ENCODE results near the gene SGK1.
"Not testable (repeated sequence)": the region's sequence is repeated elsewhere in the genome, so short reads cannot be mapped to it uniquely, and the experiment has no call there.

The SGK1 gene

GRCh38 chr6:134309227-134309626, 8.7 kb downstream of the SGK1 start:
- in situ Hi-C loops (cut with HindIII; ENCODE audit: low pct_unique_long_range_greater_than_20kb, low sequenced_read_pairs) = no loop called here
- no peak for TF ChIP-seq JUND (IDR thresholded peaks at IDR 0.05; ENCODE audit: low read depth)
- DNase-seq (ENCODE audit: low read depth in 1 of 2, low spot score in 1 of 2) = no peak

GRCh38 chr6:134308800-134309199, 9.1 kb downstream of the SGK1 start:
- TF ChIP-seq JUND (IDR thresholded peaks at IDR 0.05; ENCODE audit: low read depth) = no peak
- DNase-seq (ENCODE audit: low read depth in 1 of 2, low spot score in 1 of 2) = no peak
- in situ Hi-C loops (cut with HindIII; ENCODE audit: low pct_unique_long_range_greater_than_20kb, low sequenced_read_pairs) = no loop called here

- in situ Hi-C loops (cut with HindIII; ENCODE audit: low pct_unique_long_range_greater_than_20kb, low sequenced_read_pairs) = no loop called here
- no peak for TF ChIP-seq JUND (IDR thresholded peaks at IDR 0.05; ENCODE audit: low read depth)
- DNase-seq (ENCODE audit: low read depth in 1 of 2, low spot score in 1 of 2) = no peak
These were observed 10.0 kb downstream of the SGK1 start for GRCh38 chr6:134307870-134308269.

- in situ Hi-C loops (cut with HindIII; ENCODE audit: low pct_unique_long_range_greater_than_20kb, low sequenced_read_pairs) = no loop called here
- DNase-seq (ENCODE audit: low read depth in 1 of 2, low spot score in 1 of 2) = no peak
- TF ChIP-seq JUND (IDR thresholded peaks at IDR 0.05; ENCODE audit: low read depth) = no peak
These were observed 10.8 kb downstream of the SGK1 start for GRCh38 chr6:134307075-134307474.

GRCh38 chr6:134304381-134304780, 13.5 kb downstream of the SGK1 start:
- not testable (repeated sequence) for DNase-seq (ENCODE audit: low read depth in 1 of 2, low spot score in 1 of 2)

GRCh38 chr6:134303891-134304290, 14.0 kb downstream of the SGK1 start:
- in situ Hi-C loops (cut with HindIII; ENCODE audit: low pct_unique_long_range_greater_than_20kb, low sequenced_read_pairs) = no loop called here
- no peak for TF ChIP-seq JUND (IDR thresholded peaks at IDR 0.05; ENCODE audit: low read depth)
- DNase-seq (ENCODE audit: low read depth in 1 of 2, low spot score in 1 of 2) = no peak

More at GRCh38 chr6:134304381-134304780, 13.5 kb downstream of the SGK1 start:
- in situ Hi-C loops (cut with HindIII; ENCODE audit: low pct_unique_long_range_greater_than_20kb, low sequenced_read_pairs) = not testable (repeated sequence)

GRCh38 chr6:134299236-134299635, 18.7 kb downstream of the SGK1 start:
- TF ChIP-seq JUND (IDR thresholded peaks at IDR 0.05; ENCODE audit: low read depth) = no peak
- DNase-seq (ENCODE audit: low read depth in 1 of 2, low spot score in 1 of 2) = no peak
- in situ Hi-C loops (cut with HindIII; ENCODE audit: low pct_unique_long_range_greater_than_20kb, low sequenced_read_pairs) = no loop called here

GRCh38 chr6:134296762-134297161, 21.1 kb downstream of the SGK1 start:
- TF ChIP-seq JUND (IDR thresholded peaks at IDR 0.05; ENCODE audit: low read depth) = no peak
- in situ Hi-C loops (cut with HindIII; ENCODE audit: low pct_unique_long_range_greater_than_20kb, low sequenced_read_pairs) = no loop called here
- no peak for DNase-seq (ENCODE audit: low read depth in 1 of 2, low spot score in 1 of 2)

- peak in 1 of 2 experiments; percentile 27 for DNase-seq (ENCODE audit: low read depth in 1 of 2, low spot score in 1 of 2)
- no peak for TF ChIP-seq JUND (IDR thresholded peaks at IDR 0.05; ENCODE audit: low read depth)
- in situ Hi-C loops (cut with HindIII; ENCODE audit: low pct_unique_long_range_greater_than_20kb, low sequenced_read_pairs) = no loop called here
These were observed 21.9 kb downstream of the SGK1 start for GRCh38 chr6:134295953-134296553.

- TF ChIP-seq JUND (IDR thresholded peaks at IDR 0.05; ENCODE audit: low read depth) = no peak
- DNase-seq (ENCODE audit: low read depth in 1 of 2, low spot score in 1 of 2) = no peak
- in situ Hi-C loops (cut with HindIII; ENCODE audit: low pct_unique_long_range_greater_than_20kb, low sequenced_read_pairs) = no loop called here
These were observed 24.2 kb downstream of the SGK1 start for GRCh38 chr6:134293659-134294161.

GRCh38 chr6:134291156-134291555, 26.8 kb downstream of the SGK1 start:
- in situ Hi-C loops (cut with HindIII; ENCODE audit: low pct_unique_long_range_greater_than_20kb, low sequenced_read_pairs) = no loop called here
- DNase-seq (ENCODE audit: low read depth in 1 of 2, low spot score in 1 of 2) = no peak
- TF ChIP-seq JUND (IDR thresholded peaks at IDR 0.05; ENCODE audit: low read depth) = no peak

GRCh38 chr6:134289204-134289575, 28.7 kb downstream of the SGK1 start:
- no peak for DNase-seq (ENCODE audit: low read depth in 1 of 2, low spot score in 1 of 2)
- TF ChIP-seq JUND (IDR thresholded peaks at IDR 0.05; ENCODE audit: low read depth) = no peak
- in situ Hi-C loops (cut with HindIII; ENCODE audit: low pct_unique_long_range_greater_than_20kb, low sequenced_read_pairs) = no loop called here

GRCh38 chr6:134288538-134289203, 29.2 kb downstream of the SGK1 start:
- no peak for DNase-seq (ENCODE audit: low read depth in 1 of 2, low spot score in 1 of 2)
- TF ChIP-seq JUND (IDR thresholded peaks at IDR 0.05; ENCODE audit: low read depth) = no peak
- in situ Hi-C loops (cut with HindIII; ENCODE audit: low pct_unique_long_range_greater_than_20kb, low sequenced_read_pairs) = no loop called here
